HEK293 (cell line): Measurements from ENCODE around the gene TFRC.

Experiments
- GLI4 ChIP-seq: fragments of 450-650 bp; formaldehyde crosslinking; IDR thresholded peaks from 2 replicates; pipeline ENCODE4 v1.5.1; 2016; ENCODE audit warnings: missing biosample characterization, missing genetic modification characterization
- GLIS1 ChIP-seq: fragments of 450-650 bp; formaldehyde crosslinking; IDR thresholded peaks from 2 replicates; pipeline ENCODE4 v1.5.1; 2016; ENCODE audit warnings: missing biosample characterization, missing genetic modification characterization
- KLF9 ChIP-seq: fragments of 450-650 bp; formaldehyde crosslinking; IDR thresholded peaks from 2 replicates; pipeline ENCODE4 v1.5.1; 2016; ENCODE audit warnings: missing biosample characterization, missing genetic modification characterization, low read depth
- SP2 ChIP-seq: fragments of 450-650 bp; formaldehyde crosslinking; IDR thresholded peaks from 2 replicates; pipeline ENCODE4 v1.5.1; 2016; ENCODE audit warnings: missing biosample characterization, missing genetic modification characterization
- ZBTB1 ChIP-seq: fragments of 450-650 bp; formaldehyde crosslinking; IDR thresholded peaks from 2 replicates; pipeline ENCODE4 v1.5.1; 2016; ENCODE audit warnings: missing biosample characterization, missing genetic modification characterization
- ZNF140 ChIP-seq: fragments of 450-650 bp; formaldehyde crosslinking; IDR thresholded peaks from 2 replicates; pipeline ENCODE4 v1.5.1; 2016; ENCODE audit warnings: missing biosample characterization, missing genetic modification characterization
- ZNF221 ChIP-seq: fragments of 450-650 bp; formaldehyde crosslinking; IDR thresholded peaks from 2 replicates; pipeline ENCODE4 v1.5.1; 2017; ENCODE audit warnings: missing biosample characterization, missing genetic modification characterization, borderline replicate concordance
- ZNF292 ChIP-seq: fragments of 450-650 bp; formaldehyde crosslinking; IDR thresholded peaks from 2 replicates; pipeline ENCODE4 v1.5.1; 2016; ENCODE audit warnings: low read depth, missing biosample characterization, missing genetic modification characterization, borderline replicate concordance
- ZNF311 ChIP-seq: fragments of 450-650 bp; formaldehyde crosslinking; IDR thresholded peaks from 2 replicates; pipeline ENCODE4 v1.5.1; 2017; ENCODE audit warnings: missing biosample characterization, missing genetic modification characterization, borderline replicate concordance
- ZNF335 ChIP-seq: fragments of 450-650 bp; formaldehyde crosslinking; conservative IDR thresholded peaks from 2 replicates; pipeline ENCODE4 v1.5.1; 2016; ENCODE audit warnings: missing biosample characterization, missing genetic modification characterization
- ZNF391 ChIP-seq: fragments of 450-650 bp; formaldehyde crosslinking; IDR thresholded peaks from 2 replicates; pipeline ENCODE4 v1.5.1; 2016; ENCODE audit warnings: low read depth, missing biosample characterization, missing genetic modification characterization, borderline replicate concordance
- ZNF423 ChIP-seq: fragments of 450-650 bp; formaldehyde crosslinking; IDR thresholded peaks from 2 replicates; pipeline ENCODE4 v1.5.1; 2016; ENCODE audit warnings: missing biosample characterization, missing genetic modification characterization
- ZNF571 ChIP-seq: fragments of 450-650 bp; formaldehyde crosslinking; IDR thresholded peaks from 2 replicates; pipeline ENCODE4 v1.5.0; 2017; ENCODE audit warnings: missing biosample characterization, missing genetic modification characterization
- ZNF654 ChIP-seq: fragments of 450-650 bp; formaldehyde crosslinking; IDR thresholded peaks from 2 replicates; pipeline ENCODE4 v1.5.1; 2016; ENCODE audit warnings: low read depth, missing biosample characterization, missing genetic modification characterization
- ZNF701 ChIP-seq: fragments of 450-650 bp; formaldehyde crosslinking; IDR thresholded peaks from 2 replicates; pipeline ENCODE4 v1.5.1; 2016; ENCODE audit warnings: missing biosample characterization, missing genetic modification characterization
- ZNF707 ChIP-seq: fragments of 450-650 bp; formaldehyde crosslinking; IDR thresholded peaks from 2 replicates; pipeline ENCODE4 v1.5.1; 2016; ENCODE audit warnings: missing biosample characterization, missing genetic modification characterization
- TF ChIP-seq, protein P1 (sequence below): fragments of 450-650 bp; formaldehyde crosslinking; IDR thresholded peaks from 2 replicates; pipeline ENCODE4 v1.5.1; 2016; ENCODE audit warnings: missing biosample characterization, missing genetic modification characterization
- TF ChIP-seq, protein P2 (sequence below): fragments of 450-650 bp; formaldehyde crosslinking; IDR thresholded peaks from 2 replicates; pipeline ENCODE4 v1.5.1; 2016; ENCODE audit warnings: missing biosample characterization, missing genetic modification characterization
- TF ChIP-seq, protein P3 (sequence below): fragments of 450-650 bp; formaldehyde crosslinking; IDR thresholded peaks from 2 replicates; pipeline ENCODE4 v1.5.1; 2016; ENCODE audit warnings: missing biosample characterization, missing genetic modification characterization
- TF ChIP-seq, protein P4 (sequence below): fragments of 450-650 bp; formaldehyde crosslinking; IDR thresholded peaks from 2 replicates; pipeline ENCODE4 v1.5.0; 2017; ENCODE audit warnings: missing biosample characterization, missing genetic modification characterization, borderline replicate concordance
- TF ChIP-seq, protein P5 (sequence below): fragments of 450-650 bp; formaldehyde crosslinking; IDR thresholded peaks from 2 replicates; pipeline ENCODE4 v1.5.1; 2017; ENCODE audit warnings: missing biosample characterization, missing genetic modification characterization
- TF ChIP-seq, protein P6 (sequence below): sonication (generic); formaldehyde crosslinking; IDR thresholded peaks from 2 replicates; pipeline ENCODE4 v1.8.1; 2022; ENCODE audit warnings: mild to moderate bottlenecking, moderate library complexity, missing genetic modification reagents
- TF ChIP-seq, protein P7 (sequence below): fragments of 450-650 bp; formaldehyde crosslinking; IDR thresholded peaks from 2 replicates; pipeline ENCODE4 v1.5.1; 2016; ENCODE audit warnings: missing biosample characterization, missing genetic modification characterization, borderline replicate concordance

TFRC gene

DNA sequence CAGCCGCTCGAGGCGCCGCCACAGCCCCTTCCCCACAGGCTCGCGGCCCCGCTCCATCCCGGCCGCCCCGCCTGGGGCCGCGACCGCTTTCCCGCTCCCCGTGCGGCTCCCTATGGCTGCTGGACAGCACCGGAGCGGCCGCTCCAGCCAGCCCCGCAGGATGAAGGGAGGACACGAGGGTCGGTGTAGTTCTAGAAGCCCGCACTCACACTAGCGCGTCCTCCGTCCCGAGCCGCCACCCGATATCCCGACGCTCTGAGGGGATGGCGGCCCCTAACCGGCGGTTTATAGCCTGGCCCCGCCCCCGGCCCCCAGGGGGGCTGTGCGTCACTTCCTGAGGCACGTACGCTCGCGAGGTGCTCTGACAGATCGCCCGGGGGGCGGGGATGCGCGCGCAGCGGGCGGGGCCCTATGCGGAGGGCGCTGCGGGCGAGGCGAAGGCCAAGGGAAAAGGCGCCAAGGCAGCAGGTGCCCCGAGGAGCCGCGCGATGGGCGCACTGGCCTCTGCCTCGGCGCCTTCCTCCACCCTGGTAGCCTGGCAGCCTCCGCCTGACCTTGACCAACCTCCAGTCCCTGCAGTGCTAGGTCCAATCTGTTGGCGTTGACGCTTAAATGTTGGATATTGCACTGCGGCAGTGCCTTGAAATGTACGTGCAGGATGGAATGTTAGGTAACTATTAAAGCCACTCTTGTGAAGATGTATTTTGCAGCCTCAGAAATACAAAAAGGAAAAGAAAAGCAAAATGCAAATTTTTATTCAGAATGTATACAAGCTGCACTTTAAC lies at the start of gene TFRC (continued):
- TF ChIP-seq ZNF391 (tag by site-specific recombination) = peak; percentile 62; the same call in 1 of the 2 replicates
- TF ChIP-seq, protein P1, sequence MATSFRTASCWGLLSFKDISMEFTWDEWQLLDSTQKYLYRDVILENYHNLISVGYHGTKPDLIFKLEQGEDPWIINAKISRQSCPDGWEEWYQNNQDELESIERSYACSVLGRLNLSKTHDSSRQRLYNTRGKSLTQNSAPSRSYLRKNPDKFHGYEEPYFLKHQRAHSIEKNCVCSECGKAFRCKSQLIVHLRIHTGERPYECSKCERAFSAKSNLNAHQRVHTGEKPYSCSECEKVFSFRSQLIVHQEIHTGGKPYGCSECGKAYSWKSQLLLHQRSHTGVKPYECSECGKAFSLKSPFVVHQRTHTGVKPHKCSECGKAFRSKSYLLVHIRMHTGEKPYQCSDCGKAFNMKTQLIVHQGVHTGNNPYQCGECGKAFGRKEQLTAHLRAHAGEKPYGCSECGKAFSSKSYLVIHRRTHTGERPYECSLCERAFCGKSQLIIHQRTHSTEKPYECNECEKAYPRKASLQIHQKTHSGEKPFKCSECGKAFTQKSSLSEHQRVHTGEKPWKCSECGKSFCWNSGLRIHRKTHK (tag by site-specific recombination) = no peak
- TF ChIP-seq ZNF654 (tag by site-specific recombination) = no peak
- no peak for TF ChIP-seq ZNF221 (tag by site-specific recombination)
- no peak for TF ChIP-seq ZNF140 (tag by site-specific recombination)
- TF ChIP-seq, protein P2, sequence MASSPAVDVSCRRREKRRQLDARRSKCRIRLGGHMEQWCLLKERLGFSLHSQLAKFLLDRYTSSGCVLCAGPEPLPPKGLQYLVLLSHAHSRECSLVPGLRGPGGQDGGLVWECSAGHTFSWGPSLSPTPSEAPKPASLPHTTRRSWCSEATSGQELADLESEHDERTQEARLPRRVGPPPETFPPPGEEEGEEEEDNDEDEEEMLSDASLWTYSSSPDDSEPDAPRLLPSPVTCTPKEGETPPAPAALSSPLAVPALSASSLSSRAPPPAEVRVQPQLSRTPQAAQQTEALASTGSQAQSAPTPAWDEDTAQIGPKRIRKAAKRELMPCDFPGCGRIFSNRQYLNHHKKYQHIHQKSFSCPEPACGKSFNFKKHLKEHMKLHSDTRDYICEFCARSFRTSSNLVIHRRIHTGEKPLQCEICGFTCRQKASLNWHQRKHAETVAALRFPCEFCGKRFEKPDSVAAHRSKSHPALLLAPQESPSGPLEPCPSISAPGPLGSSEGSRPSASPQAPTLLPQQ (tag by site-specific recombination) = 0 out of 2 replicates have a peak, but pooled peaks have one; percentile 55
- no peak for TF ChIP-seq ZNF311 (tag by site-specific recombination)
- TF ChIP-seq ZNF335 (tag by site-specific recombination) = peak; percentile 80
- TF ChIP-seq KLF9 (tag by site-specific recombination) = peak; percentile 95
- TF ChIP-seq, protein P3, sequence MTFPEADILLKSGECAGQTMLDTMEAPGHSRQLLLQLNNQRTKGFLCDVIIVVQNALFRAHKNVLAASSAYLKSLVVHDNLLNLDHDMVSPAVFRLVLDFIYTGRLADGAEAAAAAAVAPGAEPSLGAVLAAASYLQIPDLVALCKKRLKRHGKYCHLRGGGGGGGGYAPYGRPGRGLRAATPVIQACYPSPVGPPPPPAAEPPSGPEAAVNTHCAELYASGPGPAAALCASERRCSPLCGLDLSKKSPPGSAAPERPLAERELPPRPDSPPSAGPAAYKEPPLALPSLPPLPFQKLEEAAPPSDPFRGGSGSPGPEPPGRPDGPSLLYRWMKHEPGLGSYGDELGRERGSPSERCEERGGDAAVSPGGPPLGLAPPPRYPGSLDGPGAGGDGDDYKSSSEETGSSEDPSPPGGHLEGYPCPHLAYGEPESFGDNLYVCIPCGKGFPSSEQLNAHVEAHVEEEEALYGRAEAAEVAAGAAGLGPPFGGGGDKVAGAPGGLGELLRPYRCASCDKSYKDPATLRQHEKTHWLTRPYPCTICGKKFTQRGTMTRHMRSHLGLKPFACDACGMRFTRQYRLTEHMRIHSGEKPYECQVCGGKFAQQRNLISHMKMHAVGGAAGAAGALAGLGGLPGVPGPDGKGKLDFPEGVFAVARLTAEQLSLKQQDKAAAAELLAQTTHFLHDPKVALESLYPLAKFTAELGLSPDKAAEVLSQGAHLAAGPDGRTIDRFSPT (tag by site-specific recombination) = peak; percentile 90
- TF ChIP-seq GLI4 (tag by site-specific recombination) = peak; percentile 75; the same call in 1 of the 2 replicates
- TF ChIP-seq ZNF707 (tag by site-specific recombination) = no peak
- peak; percentile 86 for TF ChIP-seq ZNF423 (tag by site-specific recombination)
- TF ChIP-seq, protein P4, sequence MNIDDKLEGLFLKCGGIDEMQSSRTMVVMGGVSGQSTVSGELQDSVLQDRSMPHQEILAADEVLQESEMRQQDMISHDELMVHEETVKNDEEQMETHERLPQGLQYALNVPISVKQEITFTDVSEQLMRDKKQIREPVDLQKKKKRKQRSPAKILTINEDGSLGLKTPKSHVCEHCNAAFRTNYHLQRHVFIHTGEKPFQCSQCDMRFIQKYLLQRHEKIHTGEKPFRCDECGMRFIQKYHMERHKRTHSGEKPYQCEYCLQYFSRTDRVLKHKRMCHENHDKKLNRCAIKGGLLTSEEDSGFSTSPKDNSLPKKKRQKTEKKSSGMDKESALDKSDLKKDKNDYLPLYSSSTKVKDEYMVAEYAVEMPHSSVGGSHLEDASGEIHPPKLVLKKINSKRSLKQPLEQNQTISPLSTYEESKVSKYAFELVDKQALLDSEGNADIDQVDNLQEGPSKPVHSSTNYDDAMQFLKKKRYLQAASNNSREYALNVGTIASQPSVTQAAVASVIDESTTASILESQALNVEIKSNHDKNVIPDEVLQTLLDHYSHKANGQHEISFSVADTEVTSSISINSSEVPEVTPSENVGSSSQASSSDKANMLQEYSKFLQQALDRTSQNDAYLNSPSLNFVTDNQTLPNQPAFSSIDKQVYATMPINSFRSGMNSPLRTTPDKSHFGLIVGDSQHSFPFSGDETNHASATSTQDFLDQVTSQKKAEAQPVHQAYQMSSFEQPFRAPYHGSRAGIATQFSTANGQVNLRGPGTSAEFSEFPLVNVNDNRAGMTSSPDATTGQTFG (tag by site-specific recombination) = no peak
- no peak for TF ChIP-seq ZNF292
- TF ChIP-seq ZNF571 (tag by site-specific recombination) = no peak
- TF ChIP-seq, protein P5, sequence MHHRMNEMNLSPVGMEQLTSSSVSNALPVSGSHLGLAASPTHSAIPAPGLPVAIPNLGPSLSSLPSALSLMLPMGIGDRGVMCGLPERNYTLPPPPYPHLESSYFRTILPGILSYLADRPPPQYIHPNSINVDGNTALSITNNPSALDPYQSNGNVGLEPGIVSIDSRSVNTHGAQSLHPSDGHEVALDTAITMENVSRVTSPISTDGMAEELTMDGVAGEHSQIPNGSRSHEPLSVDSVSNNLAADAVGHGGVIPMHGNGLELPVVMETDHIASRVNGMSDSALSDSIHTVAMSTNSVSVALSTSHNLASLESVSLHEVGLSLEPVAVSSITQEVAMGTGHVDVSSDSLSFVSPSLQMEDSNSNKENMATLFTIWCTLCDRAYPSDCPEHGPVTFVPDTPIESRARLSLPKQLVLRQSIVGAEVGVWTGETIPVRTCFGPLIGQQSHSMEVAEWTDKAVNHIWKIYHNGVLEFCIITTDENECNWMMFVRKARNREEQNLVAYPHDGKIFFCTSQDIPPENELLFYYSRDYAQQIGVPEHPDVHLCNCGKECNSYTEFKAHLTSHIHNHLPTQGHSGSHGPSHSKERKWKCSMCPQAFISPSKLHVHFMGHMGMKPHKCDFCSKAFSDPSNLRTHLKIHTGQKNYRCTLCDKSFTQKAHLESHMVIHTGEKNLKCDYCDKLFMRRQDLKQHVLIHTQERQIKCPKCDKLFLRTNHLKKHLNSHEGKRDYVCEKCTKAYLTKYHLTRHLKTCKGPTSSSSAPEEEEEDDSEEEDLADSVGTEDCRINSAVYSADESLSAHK = no peak
- TF ChIP-seq SP2 (tag by site-specific recombination) = peak; percentile 86
- peak; percentile 45; the same call in 1 of the 2 replicates for TF ChIP-seq ZBTB1 (tag by site-specific recombination)
- TF ChIP-seq ZNF701 (tag by site-specific recombination) = no peak
- TF ChIP-seq GLIS1 = peak; percentile 96
- TF ChIP-seq, protein P6, sequence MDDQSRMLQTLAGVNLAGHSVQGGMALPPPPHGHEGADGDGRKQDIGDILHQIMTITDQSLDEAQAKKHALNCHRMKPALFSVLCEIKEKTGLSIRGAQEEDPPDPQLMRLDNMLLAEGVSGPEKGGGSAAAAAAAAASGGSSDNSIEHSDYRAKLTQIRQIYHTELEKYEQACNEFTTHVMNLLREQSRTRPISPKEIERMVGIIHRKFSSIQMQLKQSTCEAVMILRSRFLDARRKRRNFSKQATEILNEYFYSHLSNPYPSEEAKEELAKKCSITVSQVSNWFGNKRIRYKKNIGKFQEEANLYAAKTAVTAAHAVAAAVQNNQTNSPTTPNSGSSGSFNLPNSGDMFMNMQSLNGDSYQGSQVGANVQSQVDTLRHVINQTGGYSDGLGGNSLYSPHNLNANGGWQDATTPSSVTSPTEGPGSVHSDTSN (CRISPR knock-in tag) = 0 out of 2 replicates have a peak, but pooled peaks have one; percentile 43
- TF ChIP-seq, protein P7, sequence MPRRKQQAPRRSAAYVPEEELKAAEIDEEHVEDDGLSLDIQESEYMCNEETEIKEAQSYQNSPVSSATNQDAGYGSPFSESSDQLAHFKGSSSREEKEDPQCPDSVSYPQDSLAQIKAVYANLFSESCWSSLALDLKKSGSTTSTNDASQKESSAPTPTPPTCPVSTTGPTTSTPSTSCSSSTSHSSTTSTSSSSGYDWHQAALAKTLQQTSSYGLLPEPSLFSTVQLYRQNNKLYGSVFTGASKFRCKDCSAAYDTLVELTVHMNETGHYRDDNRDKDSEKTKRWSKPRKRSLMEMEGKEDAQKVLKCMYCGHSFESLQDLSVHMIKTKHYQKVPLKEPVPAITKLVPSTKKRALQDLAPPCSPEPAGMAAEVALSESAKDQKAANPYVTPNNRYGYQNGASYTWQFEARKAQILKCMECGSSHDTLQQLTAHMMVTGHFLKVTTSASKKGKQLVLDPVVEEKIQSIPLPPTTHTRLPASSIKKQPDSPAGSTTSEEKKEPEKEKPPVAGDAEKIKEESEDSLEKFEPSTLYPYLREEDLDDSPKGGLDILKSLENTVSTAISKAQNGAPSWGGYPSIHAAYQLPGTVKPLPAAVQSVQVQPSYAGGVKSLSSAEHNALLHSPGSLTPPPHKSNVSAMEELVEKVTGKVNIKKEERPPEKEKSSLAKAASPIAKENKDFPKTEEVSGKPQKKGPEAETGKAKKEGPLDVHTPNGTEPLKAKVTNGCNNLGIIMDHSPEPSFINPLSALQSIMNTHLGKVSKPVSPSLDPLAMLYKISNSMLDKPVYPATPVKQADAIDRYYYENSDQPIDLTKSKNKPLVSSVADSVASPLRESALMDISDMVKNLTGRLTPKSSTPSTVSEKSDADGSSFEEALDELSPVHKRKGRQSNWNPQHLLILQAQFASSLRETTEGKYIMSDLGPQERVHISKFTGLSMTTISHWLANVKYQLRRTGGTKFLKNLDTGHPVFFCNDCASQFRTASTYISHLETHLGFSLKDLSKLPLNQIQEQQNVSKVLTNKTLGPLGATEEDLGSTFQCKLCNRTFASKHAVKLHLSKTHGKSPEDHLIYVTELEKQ (tag by site-specific recombination) = no peak
